ENCODE measurements around the gene SYNE3. TPM values are rescaled to one million over a fixed set of nuclear protein-coding genes. Genes with fewer than 3 reads are reported as not detected.

Gene SYNE3
- total and polyA plus RNA-seq, 10 of the 15 experiments (the other 5 are each of a cell fraction or from before 2014, with no cell fraction given), result 1.4 to 44.1 (median 13.4) TPM

DNA sequence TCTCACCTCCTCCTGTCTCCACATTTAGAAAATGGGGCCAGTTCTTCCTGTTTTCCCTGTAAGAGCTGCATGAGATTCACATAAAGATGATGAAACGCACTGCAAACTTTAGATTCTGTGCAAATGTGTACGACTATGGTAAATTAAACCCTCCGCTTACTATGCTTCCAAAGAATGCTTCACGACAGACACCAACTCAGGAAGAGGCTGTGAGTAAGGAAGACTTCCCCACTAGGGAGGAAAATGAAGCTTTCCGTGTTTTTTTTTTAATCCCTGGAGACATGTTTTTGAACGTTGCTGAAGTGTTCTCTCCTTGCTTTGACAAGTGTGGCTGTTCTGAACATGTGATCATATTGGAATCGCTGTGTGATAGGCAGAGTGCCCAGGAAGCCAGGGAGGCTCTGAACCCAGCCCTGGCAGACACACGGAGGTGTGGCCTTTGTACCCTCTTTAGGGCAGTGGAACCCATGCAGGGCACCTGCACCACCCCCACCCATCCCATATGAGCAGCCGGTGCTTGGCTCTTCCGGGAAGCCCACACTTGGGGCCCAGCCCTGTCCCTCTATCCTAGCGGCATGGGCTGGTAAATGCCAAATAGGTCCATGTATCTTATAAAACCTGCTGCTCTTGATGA is 7.5 kb upstream of the SYNE3 start:
- Histone ChIP-seq H3K27ac (ENCODE audit: control insufficient read depth, insufficient read depth) (no peak overlapping the region), H3K9me3 (replicated peaks; ENCODE audit: control insufficient read depth, insufficient read depth, low read length) (no peaks in the 10 kb centered on the region), H3K79me2 (ENCODE audit: control insufficient read depth, insufficient read depth, low read length) (no peaks in the 10 kb centered on the region; the same call in 1 of the 2 replicates), H3K27me3 (replicated peaks in 1 of 2; ENCODE audit: control insufficient read depth in 2 of 2, insufficient read depth in 2 of 2, low read length in 1 of 2) (no peaks in the 10 kb centered on the region), H3K9ac (ENCODE audit: control insufficient read depth, insufficient read depth, low read length) (no peak overlapping the region), H3K4me2 (ENCODE audit: control insufficient read depth, insufficient read depth) (no peak overlapping the region), H4K20me1 (ENCODE audit: control insufficient read depth, insufficient read depth) (no peaks in the 10 kb centered on the region), H2AFZ (ENCODE audit: control insufficient read depth, low read depth, low read length) (peak overlapping the region; percentile 45), H3K4me3 (no peak overlapping the region), H3K4me1 (ENCODE audit: control insufficient read depth, insufficient read depth, low read length) (peaks cover 16% of the 10 kb centered on the region), H3K36me3 (ENCODE audit: control insufficient read depth in 2 of 2, insufficient read depth in 2 of 2, low read length in 1 of 2) (no peaks in the 10 kb centered on the region)
- ChIA-PET RAD21 (ENCODE audit: unreplicated experiment) (interaction anchor here (1.0 to 9.8 kb wide), 8 partner anchors 9 to 80 kb away, joined by 3 to 171 read pairs (median 5); no protein-coding TSS in a partner anchor), SMC1A (ENCODE audit: uncharacterized antibody, unreplicated experiment) (interaction anchor here (0.6 to 8.3 kb wide), 13 partner anchors 9 to 97 kb away, joined by 3 to 187 read pairs (median 6); no protein-coding TSS in a partner anchor), CTCF (interaction anchor here (1.0 to 18.0 kb wide), 7 partner anchors 8 to 97 kb away, joined by 3 to 525 read pairs (median 5); partner anchors contain the start of gene SYNE3), POLR2A (interaction anchor here (1.4 to 3.1 kb wide), 2 partner anchors 13 to 28 kb away, joined by 3 to 6 read pairs; no protein-coding TSS in a partner anchor)
- WGBS (ENCODE audit: insufficient coverage, insufficient replicate concordance, low lambda C conversion rate, missing lambda C conversion rate), result 90% methylated on average over 11 of the region's 11 CpGs
- in situ Hi-C loops (cut with MboI), result no loop called here
- BruUV-seq (replicated peaks), result no TSS peak
- DNase-seq (ENCODE audit: low read depth, low spot score), result no peak
- FAIRE-seq, result no peak
- no peak for ATAC-seq
- intact Hi-C loops (cut with micrococcal nuclease; ENCODE audit: unreplicated experiment), result no loop called here
- TF ChIP-seq SRF (IDR thresholded peaks at IDR 0.05; ENCODE audit: low read depth in 2 of 2, low read length in 2 of 2), result peak in 1 of 2 experiments; percentile 34; a peak in 1 of 4 replicates
- TF ChIP-seq, protein P1, sequence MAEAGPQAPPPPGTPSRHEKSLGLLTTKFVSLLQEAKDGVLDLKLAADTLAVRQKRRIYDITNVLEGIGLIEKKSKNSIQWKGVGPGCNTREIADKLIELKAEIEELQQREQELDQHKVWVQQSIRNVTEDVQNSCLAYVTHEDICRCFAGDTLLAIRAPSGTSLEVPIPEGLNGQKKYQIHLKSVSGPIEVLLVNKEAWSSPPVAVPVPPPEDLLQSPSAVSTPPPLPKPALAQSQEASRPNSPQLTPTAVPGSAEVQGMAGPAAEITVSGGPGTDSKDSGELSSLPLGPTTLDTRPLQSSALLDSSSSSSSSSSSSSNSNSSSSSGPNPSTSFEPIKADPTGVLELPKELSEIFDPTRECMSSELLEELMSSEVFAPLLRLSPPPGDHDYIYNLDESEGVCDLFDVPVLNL (IDR thresholded peaks at IDR 0.05; ENCODE audit: low read depth, low read length), result no peak

All from GM12878 (cell line).